Activated CD4-positive, alpha-beta T cell treated with anti-CD3 and anti-CD28 coated beads, Interleukin-2, amount 50 U/mL, for 16 hours (primary cell): ENCODE results near the gene OR8I2.
"Not testable (repeated sequence)": the region's sequence is repeated elsewhere in the genome, so short reads cannot be mapped to it uniquely, and the experiment has no call there.

Source experiments
- DNase-seq: peaks from one replicate; pipeline ENCODE4 v3.0.0-alpha.2; 2020

The OR8I2 gene

DNA sequence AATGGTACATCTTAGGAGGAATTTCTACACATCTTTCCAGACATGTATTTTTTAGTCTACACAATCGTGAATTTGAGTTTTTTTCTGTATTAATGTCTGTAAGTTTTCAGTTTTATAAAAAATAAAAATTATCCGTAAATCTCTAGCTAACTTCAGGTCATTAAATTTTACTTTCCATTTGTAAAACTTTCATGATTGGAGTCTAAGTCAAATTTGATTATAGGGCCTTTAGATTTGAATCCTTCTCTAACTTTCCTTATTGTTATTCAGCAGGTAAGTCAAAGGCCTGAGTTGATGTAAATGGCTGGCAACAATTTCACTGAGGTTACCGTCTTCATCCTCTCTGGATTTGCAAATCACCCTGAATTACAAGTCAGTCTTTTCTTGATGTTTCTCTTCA is at the start of gene OR8I2:
Gene OR8I2, plus strand, starts transcription at position 301 of the 400 bp plus-strand sequence. Its CDS starts 0 bp downstream, at position 301.
- DNase-seq, result no peak

DNA sequence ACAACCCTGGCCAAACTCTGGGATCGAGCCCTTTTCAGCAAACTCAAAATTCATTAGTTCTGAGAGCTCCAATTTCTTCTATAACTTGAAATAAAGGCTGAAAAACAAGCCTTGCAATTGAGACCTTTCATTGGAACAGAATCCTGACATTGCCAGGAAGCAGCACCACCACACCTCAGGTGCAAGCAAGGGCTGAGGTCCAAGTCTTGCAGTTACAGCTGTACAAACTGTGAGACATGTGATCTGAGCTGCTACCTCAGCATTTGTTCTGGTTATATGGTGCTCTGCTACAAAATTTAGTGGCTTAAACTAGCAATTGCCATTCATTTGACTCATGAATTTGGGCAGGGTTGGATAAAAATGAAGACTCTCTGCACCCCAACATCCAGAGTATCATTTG is 47.6 kb upstream of the OR8I2 start:
- DNase-seq, result no peak

DNA sequence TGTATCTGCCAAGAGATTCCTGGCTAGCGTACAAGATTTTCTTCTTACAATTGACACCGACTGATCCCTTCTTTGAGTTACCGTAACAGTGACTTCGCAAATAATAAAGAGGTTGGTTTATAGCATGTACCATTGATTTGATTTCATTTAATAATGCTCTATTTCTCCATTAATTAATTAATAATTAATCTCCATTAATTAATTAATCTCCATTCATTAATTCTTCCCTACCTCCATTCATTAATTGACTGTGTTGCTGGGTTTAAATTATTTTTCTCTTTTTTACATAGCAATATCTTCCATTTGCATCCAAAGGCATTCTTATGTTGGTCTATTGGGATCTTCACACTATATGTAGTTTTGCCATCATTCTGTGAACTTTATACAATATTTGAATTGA is 44.6 kb upstream of the OR8I2 start:
- no peak for DNase-seq

GRCh38 chr11:56049487-56049886 is 43.6 kb upstream of the OR8I2 start:
- DNase-seq, result no peak

GRCh38 chr11:56056366-56056765 is 36.7 kb upstream of the OR8I2 start:
- not testable (repeated sequence) for DNase-seq

GRCh38 chr11:56057661-56058237 is 35.4 kb upstream of the OR8I2 start:
- not testable (repeated sequence) for DNase-seq

DNA sequence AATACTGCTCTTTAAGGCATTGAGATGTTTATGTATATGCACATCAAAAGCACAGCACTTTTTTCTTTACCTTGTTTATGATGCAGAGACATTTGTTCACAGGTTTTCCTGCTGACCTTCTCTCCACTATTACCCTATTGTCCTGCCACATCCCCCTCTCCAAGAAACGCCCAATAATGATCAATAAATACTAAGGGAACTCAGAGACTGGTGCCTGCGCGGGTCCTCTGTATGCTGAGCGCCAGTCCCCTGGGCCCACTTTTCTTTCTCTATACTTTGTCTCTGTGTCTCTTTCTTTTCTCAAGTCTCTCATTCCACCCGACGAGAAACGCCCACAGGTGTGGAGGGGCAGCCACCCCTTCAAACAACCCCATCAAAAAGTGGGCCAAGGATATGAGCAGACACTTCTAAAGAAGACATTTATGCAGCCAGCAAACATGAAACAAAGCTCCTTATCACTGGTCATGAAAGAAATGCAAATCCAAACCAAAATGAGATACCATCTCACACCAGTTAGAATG is 34.8 kb upstream of the OR8I2 start:
- DNase-seq, result not testable (repeated sequence)

DNA sequence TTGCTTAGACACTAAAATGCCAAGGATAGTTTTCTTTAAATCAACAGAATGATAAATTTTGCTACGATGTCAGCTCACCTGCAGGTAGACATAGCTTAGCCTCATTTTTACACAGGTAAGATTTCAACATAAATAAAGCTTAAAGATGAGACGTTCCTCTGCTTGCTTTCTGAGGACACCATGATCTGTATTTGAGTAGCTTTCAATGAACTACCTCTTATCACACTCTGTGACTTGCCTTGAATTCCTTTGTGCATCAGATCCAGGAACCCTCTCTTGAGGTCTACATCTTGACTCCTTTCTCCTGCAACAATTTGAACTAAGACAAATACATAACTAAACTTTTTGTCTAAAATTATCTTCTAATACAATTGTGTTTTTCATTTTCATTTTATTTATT is 26.1 kb upstream of the OR8I2 start:
- no peak for DNase-seq

DNA sequence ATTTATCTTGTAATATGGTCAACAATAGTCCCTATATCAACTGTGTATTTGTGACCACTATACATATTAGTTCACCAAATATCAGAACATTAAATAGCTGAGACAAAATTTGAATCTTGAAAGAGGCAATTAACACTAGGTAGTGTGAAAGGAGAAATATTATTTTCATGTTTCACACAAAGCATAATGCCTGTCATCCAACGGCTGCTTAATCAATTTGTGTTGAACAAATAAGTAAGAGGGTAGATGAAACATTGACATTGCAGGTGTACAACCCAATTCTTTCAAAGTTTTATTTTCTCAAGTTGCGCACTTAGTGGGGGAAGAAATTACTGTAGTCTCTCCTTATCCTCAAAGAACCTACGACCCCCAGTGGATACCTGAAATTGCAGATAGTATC is 3.4 kb upstream of the OR8I2 start:
- DNase-seq, result no peak

GRCh38 chr11:56103210-56103737 is 10.2 kb downstream of the OR8I2 start, which contains the start of gene OR8H2:
OR8H2 (plus strand) TSS chr11:56103687; CDS start chr11:56105043, 1,356 bp downstream.
- no peak for DNase-seq

DNA sequence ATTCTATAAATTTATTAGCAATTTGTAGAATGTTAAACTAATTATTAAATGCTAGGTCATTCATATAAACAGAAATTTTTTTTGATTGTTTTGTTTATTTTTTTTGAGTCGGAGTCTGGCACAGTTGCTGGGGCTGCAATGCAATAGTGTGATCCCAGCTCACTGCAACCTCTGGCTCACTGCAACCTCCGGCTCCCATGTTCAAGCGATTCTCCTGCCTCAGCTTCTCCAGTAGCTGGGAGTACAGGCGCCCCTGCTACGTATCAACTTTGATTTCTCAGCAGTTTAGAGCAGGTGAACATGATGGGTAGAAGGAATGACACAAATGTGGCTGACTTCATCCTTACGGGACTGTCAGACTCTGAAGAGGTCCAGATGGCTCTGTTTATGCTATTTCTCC is 29.0 kb downstream of the OR8I2 start, which contains the start of gene OR8H3:
Gene OR8H3, plus strand, starts transcription at position 301 of the 400 bp plus-strand sequence. Its CDS starts 0 bp downstream, at position 301.
- no peak for DNase-seq

- DNase-seq, result no peak
Measured at GRCh38 chr11:56140151-56140661, 47.1 kb downstream of the OR8I2 start, which contains the start of gene OR8J3. OR8J3 (minus strand) TSS chr11:56140201; CDS start chr11:56137718, 2,483 bp downstream.

DNA sequence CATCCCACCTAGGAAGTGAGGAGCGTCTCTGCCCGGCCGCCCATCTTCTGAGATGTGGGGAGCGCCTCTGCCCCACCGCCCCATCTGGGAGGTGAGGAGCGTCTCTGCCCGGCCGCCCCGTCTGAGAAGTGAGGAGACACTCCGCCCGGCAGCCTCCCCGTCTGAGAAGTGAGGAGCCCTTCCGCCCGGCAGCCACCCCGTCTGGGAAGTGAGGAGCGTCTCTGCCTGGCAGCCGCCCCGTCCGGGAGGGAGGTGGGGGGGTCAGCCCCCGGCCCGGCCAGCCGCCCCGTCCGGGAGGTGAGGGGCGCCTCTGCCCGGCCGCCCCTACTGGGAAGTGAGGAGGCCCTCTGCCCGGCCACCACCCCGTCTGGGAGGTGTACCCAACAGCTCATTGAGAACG is 50.6 kb downstream of the OR8I2 start:
- not testable (repeated sequence) for DNase-seq
